Gastroesophageal sphincter (tissue), 4 donors: ENCODE data around the gene NKD2. TPM values are rescaled to one million over a fixed set of nuclear protein-coding genes. Genes with fewer than 3 reads are reported as not detected.

Experiments
- ATAC-seq: fragments of 150-250 bp; one replicate; pipeline ENCODE4 v1.9.1; 2016; ENCODE audit warnings: mild to moderate bottlenecking, moderate library complexity
- H3K27ac ChIP-seq, 4 donors: fragments of 200-600 bp; sonication (generic) in 3 of 4; 1 replicate in 3 of 4; 2 replicates in 1 of 4; pipeline ENCODE4 v1.5.1; 2016 to 2019
- H3K27me3 ChIP-seq: fragments of 200-600 bp; sonication (generic); one replicate; pipeline ENCODE4 v1.5.1; 2019
- H3K36me3 ChIP-seq, 2 donors: fragments of 200-600 bp; sonication (generic); one replicate each; pipeline ENCODE4 v1.5.1; 2019; ENCODE audit warnings: control low read depth in 1 of 2
- H3K4me1 ChIP-seq, 3 donors: fragments of 200-600 bp; sonication (generic); 1 replicate in 2 of 3; 2 replicates in 1 of 3; pipeline ENCODE4 v1.5.1; 2016 to 2019; ENCODE audit warnings: control low read depth in 2 of 3
- H3K4me3 ChIP-seq, 2 donors: fragments of 200-600 bp; sonication (generic); one replicate each; pipeline ENCODE4 v1.5.1; 2019; ENCODE audit warnings: mild to moderate bottlenecking in 1 of 2, moderate library complexity in 1 of 2
- H3K9me3 ChIP-seq, 3 donors: fragments of 200-600 bp; sonication (generic); one replicate each; pipeline ENCODE4 v1.5.1; 2017 to 2019; ENCODE audit warnings: control low read depth in 2 of 3
- EP300 ChIP-seq: sonication (generic); formaldehyde crosslinking; IDR thresholded peaks from one replicate; pipeline ENCODE4 v1.6.1; 2017; ENCODE audit warnings: antibody characterized with exemption, mild to moderate bottlenecking
- POLR2A ChIP-seq, 2 donors: fragments of 450-650 bp; IDR thresholded peaks; one replicate each; pipeline ENCODE4 v1.6.1; 2017; ENCODE audit warnings: antibody characterized with exemption in 2 of 2, mild to moderate bottlenecking in 2 of 2, moderate library complexity in 1 of 2
- POLR2AphosphoS5 ChIP-seq: sonication (generic); formaldehyde crosslinking; IDR thresholded peaks from one replicate; pipeline ENCODE4 v1.6.1; 2017; ENCODE audit warnings: antibody characterized with exemption
- WGBS, 2 donors: methylation state at CpG; one replicate each; pipeline ENCODE4 v1.1.5; 2018; ENCODE audit warnings: low coverage in 1 of 2; 5-methylcytosine and 5-hydroxymethylcytosine counted together
- total RNA-seq, 4 donors: library from RNA; depleted of rRNA; stranded (reverse); fragments of >200 nt; gene quantifications; one replicate each; pipeline ENCODE4 v1.1.0, GENCODE V29; 2016
- TF ChIP-seq, protein P1 (sequence below), 4 experiments: fragments of 200-600 bp in 2 of 4; fragments of 450-650 bp in 2 of 4; sonication (generic) in 1 of 4; IDR thresholded peaks; one replicate each; pipeline ENCODE4 v1.5.1; 2017 to 2019; ENCODE audit warnings: antibody characterized with exemption in 4 of 4, mild to moderate bottlenecking in 2 of 4, moderate library complexity in 2 of 4

The NKD2 gene
- total RNA-seq, 4 donors from 2014 or later = 1.8 to 6.1 (median 1.9) TPM

GRCh38 chr5:1057485-1058082 lies 49.0 kb downstream of the NKD2 start:
- Histone ChIP-seq H3K4me3 (no peak overlapping the region), H3K27ac (no peak overlapping the region), H3K27me3 (no peaks in the 10 kb centered on the region), H3K9me3 (no peaks in the 10 kb centered on the region), H3K36me3 (peaks cover 0 to 96% of the 10 kb centered on the region in 2 donors), H3K4me1 (no peaks in the 10 kb centered on the region)
- no CpG with 5 or more reads among the region's 36 CpGs for WGBS, 2 donors
- ATAC-seq = no peak
- no peak for TF ChIP-seq POLR2AphosphoS5
- TF ChIP-seq, protein P1, sequence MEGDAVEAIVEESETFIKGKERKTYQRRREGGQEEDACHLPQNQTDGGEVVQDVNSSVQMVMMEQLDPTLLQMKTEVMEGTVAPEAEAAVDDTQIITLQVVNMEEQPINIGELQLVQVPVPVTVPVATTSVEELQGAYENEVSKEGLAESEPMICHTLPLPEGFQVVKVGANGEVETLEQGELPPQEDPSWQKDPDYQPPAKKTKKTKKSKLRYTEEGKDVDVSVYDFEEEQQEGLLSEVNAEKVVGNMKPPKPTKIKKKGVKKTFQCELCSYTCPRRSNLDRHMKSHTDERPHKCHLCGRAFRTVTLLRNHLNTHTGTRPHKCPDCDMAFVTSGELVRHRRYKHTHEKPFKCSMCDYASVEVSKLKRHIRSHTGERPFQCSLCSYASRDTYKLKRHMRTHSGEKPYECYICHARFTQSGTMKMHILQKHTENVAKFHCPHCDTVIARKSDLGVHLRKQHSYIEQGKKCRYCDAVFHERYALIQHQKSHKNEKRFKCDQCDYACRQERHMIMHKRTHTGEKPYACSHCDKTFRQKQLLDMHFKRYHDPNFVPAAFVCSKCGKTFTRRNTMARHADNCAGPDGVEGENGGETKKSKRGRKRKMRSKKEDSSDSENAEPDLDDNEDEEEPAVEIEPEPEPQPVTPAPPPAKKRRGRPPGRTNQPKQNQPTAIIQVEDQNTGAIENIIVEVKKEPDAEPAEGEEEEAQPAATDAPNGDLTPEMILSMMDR (IDR thresholded peaks at IDR 0.05) = no peak
- TF ChIP-seq EP300 = no peak
- TF ChIP-seq POLR2A (IDR thresholded peaks at IDR 0.05) = no peak

DNA sequence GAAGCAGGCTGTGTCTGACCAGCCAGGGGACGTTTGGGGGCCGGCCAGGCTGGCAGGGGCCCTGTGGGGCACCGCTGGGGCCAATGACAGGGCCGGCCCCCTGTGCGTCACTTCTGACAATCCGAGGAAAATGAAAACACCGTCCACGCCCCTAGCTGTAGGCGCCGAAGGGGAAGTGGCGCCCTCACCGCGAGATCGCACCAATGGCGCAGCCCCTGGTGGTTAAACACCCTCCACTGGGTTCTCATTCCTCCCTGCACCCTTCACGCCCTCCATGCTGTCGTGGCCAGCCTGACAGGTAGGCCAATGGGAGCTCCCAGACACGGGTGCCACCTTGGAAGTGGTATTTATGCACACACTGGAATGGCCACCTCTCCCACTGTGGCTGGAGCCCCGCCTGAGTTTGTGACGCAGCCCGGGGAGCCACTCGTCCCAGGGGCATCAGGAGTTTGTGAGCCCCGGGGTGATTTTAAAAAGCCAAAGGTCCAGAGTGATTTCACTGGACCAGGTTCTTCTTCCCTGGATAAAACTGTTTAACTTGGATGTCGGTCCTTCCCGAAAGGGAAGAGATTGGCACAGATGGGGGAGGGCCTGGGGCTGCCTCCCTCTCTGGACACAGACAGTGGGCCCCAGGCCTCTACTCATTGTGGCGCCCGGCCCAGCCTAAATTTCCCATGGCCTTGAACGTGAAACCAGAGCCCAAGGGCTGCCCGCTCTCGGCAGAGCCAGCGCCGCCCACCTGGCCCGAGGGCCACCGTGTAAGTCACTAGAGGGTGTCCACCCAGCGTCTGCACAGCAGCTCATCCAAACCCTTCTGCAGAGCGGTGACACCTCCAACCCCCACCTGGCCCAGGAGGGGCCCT lies 49.7 kb downstream of the NKD2 start:
- Histone ChIP-seq H3K27me3 (no peaks in the 10 kb centered on the region), H3K4me3 (no peak overlapping the region), H3K36me3 (peaks cover 0 to 96% of the 10 kb centered on the region in 2 donors), H3K27ac (no peak overlapping the region), H3K4me1 (no peaks in the 10 kb centered on the region), H3K9me3 (no peaks in the 10 kb centered on the region)
- TF ChIP-seq, protein P1 (IDR thresholded peaks at IDR 0.05) = no peak
- TF ChIP-seq EP300 (no peak), POLR2A (IDR thresholded peaks at IDR 0.05) (no peak)
- whole genome bisulfite sequencing, 2 donors = 95% methylated on average over 16 of the region's 36 CpGs; no CpG with 5 or more reads in 1 of the 2 donors
- ATAC-seq = no peak

DNA sequence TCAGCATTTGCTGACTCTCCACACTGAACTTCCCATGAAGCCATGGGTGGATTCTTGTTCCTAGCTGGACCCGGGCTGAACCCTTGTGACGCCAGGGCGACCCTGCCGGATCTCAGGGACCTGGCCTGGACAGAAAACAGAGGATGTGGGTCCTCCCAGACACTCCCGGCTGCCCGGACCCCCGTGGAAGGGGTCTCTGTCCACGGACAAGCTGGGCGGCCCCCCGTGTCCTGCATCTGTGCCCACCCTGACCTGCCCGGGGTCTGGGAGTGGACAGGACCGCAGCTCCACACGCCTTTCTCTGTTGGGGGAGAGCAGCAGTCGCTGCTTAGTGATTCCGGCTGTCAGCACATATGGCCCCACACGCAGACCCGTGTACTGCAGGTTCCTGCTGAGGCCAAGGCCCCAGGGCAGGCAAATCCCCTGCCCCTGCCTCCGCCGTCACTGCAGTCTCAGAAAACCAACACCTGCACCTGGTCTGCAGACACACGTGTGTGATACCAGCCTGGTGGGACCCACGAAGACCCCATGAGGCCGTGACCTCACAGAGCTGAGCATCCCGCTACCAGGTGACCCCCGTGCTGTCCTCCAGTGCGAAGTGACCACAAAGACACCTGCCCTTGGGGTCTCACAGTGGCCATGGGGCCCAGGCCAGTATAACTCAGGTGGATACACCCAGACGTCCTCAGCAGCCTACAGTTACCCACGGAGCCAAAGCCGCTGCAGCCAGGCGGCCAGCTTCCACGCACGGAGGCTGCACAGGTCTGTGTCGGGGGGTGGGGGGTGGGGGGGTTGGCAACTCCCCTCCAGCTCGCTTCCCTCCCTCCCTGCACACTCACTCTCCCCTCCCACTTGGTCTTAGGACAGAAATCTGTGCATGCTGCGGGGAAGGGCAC lies 50.6 kb downstream of the NKD2 start:
- Histone ChIP-seq H3K27me3 (no peaks in the 10 kb centered on the region), H3K4me3 (no peak overlapping the region), H3K36me3 (peaks cover 0 to 96% of the 10 kb centered on the region in 2 donors), H3K9me3 (no peaks in the 10 kb centered on the region), H3K27ac (no peak overlapping the region), H3K4me1 (no peaks in the 10 kb centered on the region)
- TF ChIP-seq, protein P1 (IDR thresholded peaks at IDR 0.05) = no peak
- TF ChIP-seq POLR2AphosphoS5 = no peak
- TF ChIP-seq EP300 = no peak
- no peak for TF ChIP-seq POLR2A (IDR thresholded peaks at IDR 0.05)
- ATAC-seq = no peak
- WGBS, 2 donors = no CpG with 5 or more reads among the region's 34 CpGs

DNA sequence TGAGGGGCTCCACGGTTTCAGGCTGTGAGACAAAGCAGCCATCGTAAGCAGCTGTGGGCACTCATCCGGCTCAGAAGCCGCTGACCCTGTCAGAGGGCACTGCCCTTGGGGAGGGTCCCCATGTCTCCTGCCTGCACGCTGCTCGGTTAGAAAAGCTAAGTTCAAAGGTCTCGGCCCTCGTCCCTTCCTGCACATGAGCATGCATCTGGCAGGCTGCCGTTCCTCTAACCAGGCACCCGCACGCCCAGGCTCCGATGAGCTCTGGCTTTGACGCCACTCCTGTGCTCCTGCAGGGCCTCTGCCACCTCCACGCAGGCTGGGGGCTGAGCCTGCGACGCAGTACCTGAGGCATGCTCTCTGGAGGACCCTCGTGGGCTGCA lies 51.3 kb downstream of the NKD2 start:
- no peaks in the 10 kb centered on the region for H3K27me3 ChIP-seq
- ATAC-seq = no peak
- 76% methylated on average over 6 of the region's 17 CpGs; no CpG with 5 or more reads in 1 of the 2 donors for WGBS, 2 donors
- H3K9me3 ChIP-seq = no peaks in the 10 kb centered on the region
- H3K27ac ChIP-seq = no peak overlapping the region
- H3K36me3 ChIP-seq = peaks cover 0 to 96% of the 10 kb centered on the region in 2 donors
- H3K4me3 ChIP-seq = no peak overlapping the region
- TF ChIP-seq, protein P1 (IDR thresholded peaks at IDR 0.05) = no peak
- no peak for TF ChIP-seq POLR2A (IDR thresholded peaks at IDR 0.05)
- no peak for TF ChIP-seq POLR2AphosphoS5
- no peaks in the 10 kb centered on the region for H3K4me1 ChIP-seq
